Transverse colon (tissue), 4 donors: ENCODE data around the gene SHE.

Experiments used
- CTCF ChIP-seq, 5 experiments: fragments of 200-600 bp in 3 of 5; fragments of 450-650 bp in 2 of 5; sonication (generic) in 3 of 5; IDR thresholded peaks; 1 replicate in 2 of 5; 2 replicates in 3 of 5; pipeline ENCODE4 v1.5.1; 2016 to 2017; ENCODE audit warnings: antibody characterized with exemption in 5 of 5, inconsistent platforms in 3 of 5, mild to moderate bottlenecking in 2 of 5, moderate library complexity in 1 of 5
- POLR2A ChIP-seq: fragments of 450-650 bp; IDR thresholded peaks from one replicate; pipeline ENCODE4 v1.6.1; 2016; ENCODE audit warnings: antibody characterized with exemption, mild to moderate bottlenecking, moderate library complexity
- POLR2AphosphoS5 ChIP-seq, 3 donors: sonication (generic); formaldehyde crosslinking; IDR thresholded peaks; one replicate each; pipeline ENCODE4 v1.6.1; 2016; ENCODE audit warnings: antibody characterized with exemption in 3 of 3

GRCh38 chr1:154471304-154471703 lies 30.9 kb downstream of the SHE start:
- TF ChIP-seq POLR2A = no peak
- TF ChIP-seq CTCF (IDR thresholded peaks at IDR 0.05) = no peak
- peak in 1 of 3 donors; percentile 27 for TF ChIP-seq POLR2AphosphoS5 (IDR thresholded peaks at IDR 0.05)
